Sigmoid colon (tissue), 7 donors: Measurements from ENCODE around the gene GFOD2. TPM values are rescaled to one million over a fixed set of nuclear protein-coding genes. Genes with fewer than 3 reads are reported as not detected.

Source experiments
- DNase-seq: peaks from one replicate; pipeline ENCODE4 v3.0.0-alpha.2; 2019
- H3K27ac ChIP-seq, 4 donors: fragments of 200-600 bp; sonication (generic); one replicate each; pipeline ENCODE4 v1.5.1; 2016 to 2019; ENCODE audit warnings: mild to moderate bottlenecking in 1 of 4
- H3K27me3 ChIP-seq, 3 donors: fragments of 200-600 bp; sonication (generic); one replicate each; pipeline ENCODE4 v1.5.1; 2019; ENCODE audit warnings: mild to moderate bottlenecking in 1 of 3
- H3K36me3 ChIP-seq, 4 donors: fragments of 200-600 bp; sonication (generic); one replicate each; pipeline ENCODE4 v1.5.1; 2016 to 2019
- H3K4me1 ChIP-seq, 4 donors: fragments of 200-600 bp; sonication (generic); one replicate each; pipeline ENCODE4 v1.5.1; 2017 to 2019
- H3K4me3 ChIP-seq, 4 donors: fragments of 200-600 bp; sonication (generic); one replicate each; pipeline ENCODE4 v1.5.1; 2017 to 2019; ENCODE audit warnings: mild to moderate bottlenecking in 2 of 4, moderate library complexity in 1 of 4
- H3K9me3 ChIP-seq, 4 donors: fragments of 200-600 bp in 3 of 4; sonication (generic) in 3 of 4; one replicate each; pipeline versions ENCODE4 v1.5.1 to v1.6.1; 2013 to 2019
- EP300 ChIP-seq, 4 donors: sonication (generic); formaldehyde crosslinking; IDR thresholded peaks; one replicate each; pipeline ENCODE4 v1.6.1; 2017; ENCODE audit warnings: antibody characterized with exemption in 4 of 4
- POLR2A ChIP-seq, 2 donors: fragments of 450-650 bp; IDR thresholded peaks; one replicate each; pipeline ENCODE4 v1.6.1; 2016; ENCODE audit warnings: antibody characterized with exemption in 2 of 2, mild to moderate bottlenecking in 2 of 2, moderate library complexity in 2 of 2
- POLR2AphosphoS5 ChIP-seq, 4 donors: sonication (generic); formaldehyde crosslinking; IDR thresholded peaks; one replicate each; pipeline ENCODE4 v1.6.1; 2017; ENCODE audit warnings: antibody characterized with exemption in 4 of 4
- WGBS, 2 donors: extraction: QIAGEN DNeasy Blood & Tissue Kit; methylation state at CpG; one replicate each; pipeline ENCODE4 v1.1.7; 2013; 5-methylcytosine and 5-hydroxymethylcytosine counted together
- intact Hi-C: fragments of 100-400 bp; cut with DNase I; formaldehyde crosslinking; loops from one replicate; pipeline ENCODE4 v1.15.1; 2023
- polyA plus RNA-seq, 3 donors: library from polyadenylated mRNA; stranded (reverse); fragments of 200-250 nt; gene quantifications; one replicate each; pipeline ENCODE4 v1.2.3, GENCODE V29; 2013
- total RNA-seq, 4 donors: library from RNA; depleted of rRNA; stranded (reverse); fragments of >200 nt; gene quantifications; one replicate each; pipeline ENCODE4 v1.1.0, GENCODE V29; 2016
- TF ChIP-seq, protein P1 (sequence below), 4 experiments: fragments of 450-650 bp in 3 of 4; fragments of 200-600 bp in 1 of 4; IDR thresholded peaks; one replicate each; pipeline ENCODE4 v1.5.1; 2016 to 2019; ENCODE audit warnings: antibody characterized with exemption in 4 of 4, mild to moderate bottlenecking in 3 of 4, moderate library complexity in 2 of 4
- donor health status: healthy with polysubstance abuse.
- donor health status: Bipolar disorder and iron deficiency.
- donor health status: healthy.

The GFOD2 gene
- total and polyA plus RNA-seq, 7 donors = 8.1 to 19.5 (median 13.8) TPM

- intact Hi-C loops = no loop called here
- peaks cover 48 to 90% (median 81%) of the 10 kb centered on the region in 3 donors for H3K27me3 ChIP-seq
- TF ChIP-seq, protein P1, sequence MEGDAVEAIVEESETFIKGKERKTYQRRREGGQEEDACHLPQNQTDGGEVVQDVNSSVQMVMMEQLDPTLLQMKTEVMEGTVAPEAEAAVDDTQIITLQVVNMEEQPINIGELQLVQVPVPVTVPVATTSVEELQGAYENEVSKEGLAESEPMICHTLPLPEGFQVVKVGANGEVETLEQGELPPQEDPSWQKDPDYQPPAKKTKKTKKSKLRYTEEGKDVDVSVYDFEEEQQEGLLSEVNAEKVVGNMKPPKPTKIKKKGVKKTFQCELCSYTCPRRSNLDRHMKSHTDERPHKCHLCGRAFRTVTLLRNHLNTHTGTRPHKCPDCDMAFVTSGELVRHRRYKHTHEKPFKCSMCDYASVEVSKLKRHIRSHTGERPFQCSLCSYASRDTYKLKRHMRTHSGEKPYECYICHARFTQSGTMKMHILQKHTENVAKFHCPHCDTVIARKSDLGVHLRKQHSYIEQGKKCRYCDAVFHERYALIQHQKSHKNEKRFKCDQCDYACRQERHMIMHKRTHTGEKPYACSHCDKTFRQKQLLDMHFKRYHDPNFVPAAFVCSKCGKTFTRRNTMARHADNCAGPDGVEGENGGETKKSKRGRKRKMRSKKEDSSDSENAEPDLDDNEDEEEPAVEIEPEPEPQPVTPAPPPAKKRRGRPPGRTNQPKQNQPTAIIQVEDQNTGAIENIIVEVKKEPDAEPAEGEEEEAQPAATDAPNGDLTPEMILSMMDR (IDR thresholded peaks at IDR 0.05) = no peak
- TF ChIP-seq EP300 (IDR thresholded peaks at IDR 0.05) = no peak
- 17 to 62% methylated on average over 65 of the region's 65 CpGs for WGBS, 2 donors
- peaks cover 0 to 25% (median 23%) of the 10 kb centered on the region in 4 donors for H3K4me1 ChIP-seq
- no peak for DNase-seq
- no peaks in the 10 kb centered on the region for H3K9me3 ChIP-seq
- no peak overlapping the region for H3K4me3 ChIP-seq
- H3K27ac ChIP-seq = no peak overlapping the region
- H3K36me3 ChIP-seq = no peaks in the 10 kb centered on the region
These were observed 70.9 kb downstream of the GFOD2 start for GRCh38 chr16:67648088-67648763.

DNA sequence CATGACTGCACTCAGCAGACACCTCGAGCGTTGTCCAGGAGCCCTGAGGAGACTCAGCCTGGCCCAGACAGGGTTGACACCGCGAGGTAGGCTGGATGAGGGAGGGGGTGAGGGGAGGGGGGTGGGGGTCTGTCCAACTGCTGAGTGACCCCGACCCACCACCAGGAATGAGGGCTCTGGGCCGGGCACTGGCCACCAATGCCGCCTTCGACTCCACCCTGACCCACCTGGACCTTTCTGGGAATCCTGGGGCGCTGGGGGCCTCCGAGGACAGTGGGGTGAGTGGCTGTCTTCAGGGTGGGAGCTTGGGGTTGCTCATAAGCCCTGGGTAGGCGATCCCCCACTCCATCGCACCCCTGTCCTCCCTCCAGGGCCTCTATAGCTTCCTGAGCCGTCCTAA lies 71.4 kb downstream of the GFOD2 start:
- peaks cover 0 to 3% (median 0%) of the 10 kb centered on the region in 4 donors for H3K9me3 ChIP-seq
- TF ChIP-seq EP300 (IDR thresholded peaks at IDR 0.05) (no peak), POLR2AphosphoS5 (IDR thresholded peaks at IDR 0.05) (no peak), POLR2A (IDR thresholded peaks at IDR 0.05) (no peak)
- WGBS, 2 donors = 62 to 83% methylated on average over 13 of the region's 13 CpGs
- no peaks in the 10 kb centered on the region for H3K36me3 ChIP-seq
- peaks cover 0 to 22% (median 20%) of the 10 kb centered on the region in 4 donors for H3K4me1 ChIP-seq
- H3K4me3 ChIP-seq = no peak overlapping the region
- intact Hi-C loops = no loop called here
- peaks cover 46 to 85% (median 77%) of the 10 kb centered on the region in 3 donors for H3K27me3 ChIP-seq
- H3K27ac ChIP-seq = no peak overlapping the region
- no peak for DNase-seq

DNA sequence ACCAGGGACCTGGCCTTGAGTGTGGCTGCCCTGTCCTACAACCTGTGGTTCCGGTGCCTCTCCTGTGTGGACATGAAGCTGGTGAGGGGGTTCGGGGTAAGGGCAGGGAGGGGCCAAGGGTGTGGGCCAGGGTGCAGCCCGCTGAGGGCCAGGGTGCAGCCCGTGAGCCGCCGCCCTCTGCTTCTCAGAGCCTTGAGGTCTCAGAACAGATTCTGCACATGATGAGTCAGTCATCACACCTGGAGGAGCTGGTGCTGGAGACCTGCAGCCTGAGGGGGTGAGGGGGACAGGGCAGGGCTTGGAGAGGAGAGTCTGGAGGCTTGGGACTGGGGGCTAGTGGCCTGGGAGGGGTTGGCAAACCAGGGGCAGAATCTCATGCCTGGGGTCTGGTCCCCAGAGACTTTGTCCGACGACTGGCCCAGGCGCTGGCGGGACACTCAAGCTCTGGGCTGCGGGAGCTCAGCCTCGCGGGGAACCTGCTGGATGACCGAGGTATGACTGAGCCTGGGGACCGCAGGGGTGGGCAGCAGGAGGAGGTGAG lies 71.9 kb downstream of the GFOD2 start:
- H3K27ac ChIP-seq = no peak overlapping the region
- TF ChIP-seq EP300 (IDR thresholded peaks at IDR 0.05) = no peak
- TF ChIP-seq, protein P1 (IDR thresholded peaks at IDR 0.05) = no peak
- no peak for TF ChIP-seq POLR2A (IDR thresholded peaks at IDR 0.05)
- TF ChIP-seq POLR2AphosphoS5 (IDR thresholded peaks at IDR 0.05) = no peak
- H3K4me3 ChIP-seq = no peak overlapping the region
- intact Hi-C loops = no loop called here
- H3K9me3 ChIP-seq = peaks cover 0 to 3% (median 0%) of the 10 kb centered on the region in 4 donors
- H3K36me3 ChIP-seq = no peaks in the 10 kb centered on the region
- DNase-seq = no peak
- H3K4me1 ChIP-seq = peaks cover 0 to 24% (median 23%) of the 10 kb centered on the region in 4 donors
- peaks cover 46 to 80% (median 73%) of the 10 kb centered on the region in 3 donors for H3K27me3 ChIP-seq
- WGBS, 2 donors = 57 to 83% methylated on average over 15 of the region's 15 CpGs

- Histone ChIP-seq H3K9me3 (peaks cover 0 to 3% (median 0%) of the 10 kb centered on the region in 4 donors), H3K4me1 (peaks cover 0 to 35% (median 30%) of the 10 kb centered on the region in 4 donors), H3K36me3 (no peaks in the 10 kb centered on the region), H3K27ac (no peak overlapping the region), H3K27me3 (peaks cover 41 to 64% (median 57%) of the 10 kb centered on the region in 3 donors), H3K4me3 (peak overlapping the region in 1 of 4 donors; percentile 38)
- 65 to 69% methylated on average over 15 of the region's 15 CpGs for WGBS, 2 donors
- TF ChIP-seq POLR2A (IDR thresholded peaks at IDR 0.05) = no peak
- TF ChIP-seq EP300 (IDR thresholded peaks at IDR 0.05) = no peak
- TF ChIP-seq, protein P1 (IDR thresholded peaks at IDR 0.05) = no peak
- TF ChIP-seq POLR2AphosphoS5 (IDR thresholded peaks at IDR 0.05) = no peak
- intact Hi-C loops = no loop called here
- DNase-seq = no peak
These were observed 73.6 kb downstream of the GFOD2 start for GRCh38 chr16:67645397-67646121.

- Histone ChIP-seq H3K27me3 (peaks cover 36 to 48% (median 42%) of the 10 kb centered on the region in 3 donors), H3K36me3 (peaks cover 0 to 3% (median under 1%) of the 10 kb centered on the region in 4 donors), H3K27ac (no peak overlapping the region), H3K4me1 (peaks cover 0 to 40% (median 30%) of the 10 kb centered on the region in 4 donors), H3K4me3 (no peak overlapping the region), H3K9me3 (peaks cover 0 to 3% (median 0%) of the 10 kb centered on the region in 4 donors)
- 81 to 91% methylated on average over 9 of the region's 9 CpGs for WGBS, 2 donors
- TF ChIP-seq POLR2AphosphoS5 (IDR thresholded peaks at IDR 0.05) (no peak), EP300 (IDR thresholded peaks at IDR 0.05) (no peak), POLR2A (IDR thresholded peaks at IDR 0.05) (no peak)
- TF ChIP-seq, protein P1 (IDR thresholded peaks at IDR 0.05) = no peak
- DNase-seq = no peak
- intact Hi-C loops = loop anchor here (1.0 to 5.0 kb wide), 2 partner anchors 82 to 123 kb away; partner anchors contain the start of gene CTCF
These were observed 75.1 kb downstream of the GFOD2 start for GRCh38 chr16:67644038-67644437.
